ENCODE data around the gene VSX1. TPM values are rescaled to one million over a fixed set of nuclear protein-coding genes. Genes with fewer than 3 reads are reported as not detected.
A peak's percentile ranks its signal among the peaks of the same experiment; 100 is the strongest.

Gene VSX1
- total RNA-seq, 1 donor from 2014 or later = not detected

DNA sequence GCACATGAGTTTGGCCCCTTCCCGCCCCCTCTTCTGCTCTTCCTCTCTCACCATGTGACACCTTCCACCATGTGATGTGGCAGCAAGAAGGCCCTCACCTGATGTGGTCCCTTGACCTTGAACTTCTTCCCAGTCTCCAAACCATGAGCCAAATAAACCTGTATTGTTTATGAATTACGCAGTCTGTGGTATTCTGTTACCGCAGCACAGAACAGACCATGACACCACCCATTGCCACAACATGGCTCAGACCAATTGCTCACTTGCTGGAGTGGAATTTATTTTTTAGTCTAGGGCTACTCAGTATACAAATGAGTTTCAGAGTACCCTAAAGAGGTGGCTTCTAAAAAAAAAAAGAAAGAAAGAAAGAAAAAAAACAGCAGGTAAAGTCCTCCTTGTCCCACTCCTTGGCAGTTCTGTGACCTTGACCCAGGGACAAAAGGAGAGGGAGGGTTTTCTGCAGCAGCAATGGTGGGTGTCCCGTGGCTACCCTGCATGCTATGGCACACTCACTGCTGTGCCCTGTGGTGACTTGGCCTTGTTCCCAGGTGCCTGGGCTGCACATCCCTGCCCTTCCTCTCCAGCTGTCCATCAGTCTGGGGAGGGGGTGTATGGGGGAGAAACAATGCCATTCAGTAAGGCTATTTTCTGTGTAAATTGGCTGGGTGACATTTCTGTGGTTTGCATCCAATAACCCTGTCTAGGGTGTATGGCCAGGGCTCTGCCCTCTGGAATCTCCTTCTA is 5.4 kb upstream of the VSX1 start:
- peaks cover 90% of the 10 kb centered on the region for H3K27me3 Mint-ChIP-seq
- H3K27ac Mint-ChIP-seq = no peak overlapping the region
- H3K4me3 Mint-ChIP-seq (ENCODE audit: low read depth) = no peak overlapping the region
- no peak for DNase-seq (ENCODE audit: low spot score, unreplicated experiment)
- TF ChIP-seq, protein P1, sequence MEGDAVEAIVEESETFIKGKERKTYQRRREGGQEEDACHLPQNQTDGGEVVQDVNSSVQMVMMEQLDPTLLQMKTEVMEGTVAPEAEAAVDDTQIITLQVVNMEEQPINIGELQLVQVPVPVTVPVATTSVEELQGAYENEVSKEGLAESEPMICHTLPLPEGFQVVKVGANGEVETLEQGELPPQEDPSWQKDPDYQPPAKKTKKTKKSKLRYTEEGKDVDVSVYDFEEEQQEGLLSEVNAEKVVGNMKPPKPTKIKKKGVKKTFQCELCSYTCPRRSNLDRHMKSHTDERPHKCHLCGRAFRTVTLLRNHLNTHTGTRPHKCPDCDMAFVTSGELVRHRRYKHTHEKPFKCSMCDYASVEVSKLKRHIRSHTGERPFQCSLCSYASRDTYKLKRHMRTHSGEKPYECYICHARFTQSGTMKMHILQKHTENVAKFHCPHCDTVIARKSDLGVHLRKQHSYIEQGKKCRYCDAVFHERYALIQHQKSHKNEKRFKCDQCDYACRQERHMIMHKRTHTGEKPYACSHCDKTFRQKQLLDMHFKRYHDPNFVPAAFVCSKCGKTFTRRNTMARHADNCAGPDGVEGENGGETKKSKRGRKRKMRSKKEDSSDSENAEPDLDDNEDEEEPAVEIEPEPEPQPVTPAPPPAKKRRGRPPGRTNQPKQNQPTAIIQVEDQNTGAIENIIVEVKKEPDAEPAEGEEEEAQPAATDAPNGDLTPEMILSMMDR (IDR thresholded peaks at IDR 0.05; ENCODE audit: unreplicated experiment) = no peak
- no peaks in the 10 kb centered on the region for H3K36me3 Mint-ChIP-seq (ENCODE audit: insufficient read depth)
- H3K9me3 Mint-ChIP-seq (ENCODE audit: low read depth) = no peaks in the 10 kb centered on the region
- H3K4me1 Mint-ChIP-seq (ENCODE audit: low read depth) = no peaks in the 10 kb centered on the region

DNA sequence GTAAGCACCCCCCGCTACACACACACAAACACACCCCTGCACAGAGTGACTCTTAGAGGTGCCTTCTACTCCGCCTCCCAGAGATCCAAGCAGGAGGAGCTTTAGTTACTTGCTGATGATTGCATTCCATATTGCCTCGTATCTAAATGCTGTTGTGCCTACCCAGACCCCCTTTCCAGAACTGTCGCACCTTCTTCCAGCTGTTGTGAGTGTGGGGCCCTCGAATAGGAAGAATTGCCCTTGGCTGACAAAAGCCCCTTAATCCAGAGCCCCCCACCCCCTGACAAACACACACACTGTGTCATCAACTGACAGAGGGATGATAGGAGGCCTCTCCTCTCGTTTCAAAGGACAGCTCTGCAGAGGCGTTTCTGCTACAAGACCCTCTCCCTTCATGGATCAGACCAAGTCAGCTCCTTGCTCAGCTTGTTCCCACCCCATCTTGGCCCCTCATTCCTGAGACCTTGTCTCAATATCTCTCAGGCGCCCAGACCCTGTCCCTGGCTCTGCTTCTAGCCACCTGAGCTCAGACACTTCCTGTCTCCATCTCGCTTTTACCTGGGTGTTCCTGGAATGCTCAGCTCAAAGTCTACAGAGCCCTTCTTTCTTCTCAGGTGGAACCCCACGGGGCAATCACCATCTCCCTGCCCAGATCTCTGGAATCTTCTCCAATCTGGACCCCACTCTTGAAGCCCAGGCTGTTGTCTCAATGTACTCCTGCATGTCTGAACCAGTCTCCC is 4.0 kb upstream of the VSX1 start:
- no peaks in the 10 kb centered on the region for H3K9me3 Mint-ChIP-seq (ENCODE audit: low read depth)
- H3K27me3 Mint-ChIP-seq = peaks cover 85% of the 10 kb centered on the region
- no peak overlapping the region for H3K4me3 Mint-ChIP-seq (ENCODE audit: low read depth)
- TF ChIP-seq, protein P1 (IDR thresholded peaks at IDR 0.05; ENCODE audit: unreplicated experiment) = no peak
- no peaks in the 10 kb centered on the region for H3K36me3 Mint-ChIP-seq (ENCODE audit: insufficient read depth)
- no peak for DNase-seq (ENCODE audit: low spot score, unreplicated experiment)
- no peak overlapping the region for H3K27ac Mint-ChIP-seq
- H3K4me1 Mint-ChIP-seq (ENCODE audit: low read depth) = no peaks in the 10 kb centered on the region

DNA sequence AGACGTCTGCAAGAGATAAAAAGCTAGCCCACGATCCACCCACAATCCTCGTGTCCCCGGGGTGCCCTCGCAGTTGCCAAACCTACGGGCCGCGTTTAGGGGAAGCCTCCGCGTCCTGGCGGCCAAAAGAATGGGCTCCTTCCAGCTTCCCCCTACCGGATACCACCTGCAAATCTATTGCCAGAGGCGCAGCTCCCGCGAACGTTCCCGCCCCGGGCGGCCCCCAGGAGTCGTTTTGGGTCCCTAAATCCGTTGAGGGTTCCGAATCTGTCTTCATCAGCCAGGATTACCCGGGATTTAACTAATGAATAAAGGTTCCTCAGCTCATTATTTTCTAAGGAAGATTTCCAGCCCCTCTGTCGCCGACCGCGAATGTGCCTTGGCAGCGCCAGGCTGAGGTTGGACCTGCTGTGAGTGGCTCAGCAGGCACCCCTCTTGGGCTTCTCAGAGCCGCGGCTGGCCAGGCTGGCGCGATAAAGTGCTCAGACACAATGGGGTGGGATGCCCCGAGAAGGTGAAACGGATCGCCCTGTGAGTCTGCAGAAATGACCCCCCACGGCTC is 2.8 kb upstream of the VSX1 start:
- Mint-ChIP-seq H3K4me1 (ENCODE audit: low read depth) (no peaks in the 10 kb centered on the region), H3K36me3 (ENCODE audit: insufficient read depth) (no peaks in the 10 kb centered on the region), H3K4me3 (ENCODE audit: low read depth) (no peak overlapping the region), H3K27me3 (peaks cover 89% of the 10 kb centered on the region), H3K27ac (no peak overlapping the region), H3K9me3 (ENCODE audit: low read depth) (no peaks in the 10 kb centered on the region)
- DNase-seq (ENCODE audit: low spot score, unreplicated experiment) = no peak
- TF ChIP-seq, protein P1 (IDR thresholded peaks at IDR 0.05; ENCODE audit: unreplicated experiment) = no peak

DNA sequence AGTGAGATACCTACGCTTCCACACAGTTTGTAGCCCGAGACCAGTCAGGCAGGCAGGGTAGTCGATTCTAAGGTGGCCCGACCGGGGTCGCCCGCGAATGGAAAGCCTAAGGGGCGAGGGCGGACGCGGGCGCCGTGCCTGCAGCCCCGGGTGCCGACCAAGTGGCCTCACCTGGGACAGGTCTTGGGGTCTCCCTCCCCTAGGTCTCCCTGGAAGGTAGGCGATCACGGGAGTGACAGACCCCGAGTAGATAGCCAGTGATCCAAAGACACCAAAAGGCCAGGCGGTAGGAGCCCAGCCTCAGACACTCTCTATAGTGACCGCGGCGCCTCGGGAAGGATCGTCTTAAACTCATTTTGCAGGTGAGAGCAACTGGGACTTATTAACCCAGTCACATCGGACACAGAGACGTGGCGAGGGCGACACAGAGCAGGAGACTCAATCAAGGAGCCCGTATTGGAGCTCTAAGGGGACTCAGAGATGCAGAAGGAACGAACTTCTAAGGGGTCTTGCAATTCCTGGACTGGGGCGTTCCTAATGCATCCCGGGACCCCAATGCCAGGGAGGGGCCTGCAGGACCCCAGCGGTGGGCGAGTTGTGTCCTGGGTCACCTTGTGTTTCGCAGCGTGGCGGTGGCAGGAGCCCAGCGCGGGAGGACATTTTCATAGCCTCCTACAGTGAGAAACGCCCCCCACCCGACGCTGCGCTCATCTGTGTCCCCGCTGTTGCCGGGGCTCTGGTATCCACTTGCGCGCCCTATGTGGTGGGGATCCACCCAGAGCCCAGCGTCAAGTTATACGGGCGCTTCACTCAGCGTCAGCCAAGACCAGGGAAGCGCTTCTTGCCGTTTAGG is 2.1 kb upstream of the VSX1 start:
- H3K4me3 Mint-ChIP-seq (ENCODE audit: low read depth) = no peak overlapping the region
- no peaks in the 10 kb centered on the region for H3K9me3 Mint-ChIP-seq (ENCODE audit: low read depth)

More for the DNA sequence above, 2.1 kb upstream of the VSX1 start:
- peaks cover 89% of the 10 kb centered on the region for H3K27me3 Mint-ChIP-seq
- H3K27ac Mint-ChIP-seq = no peak overlapping the region
- H3K4me1 Mint-ChIP-seq (ENCODE audit: low read depth) = no peaks in the 10 kb centered on the region
- TF ChIP-seq, protein P1 (IDR thresholded peaks at IDR 0.05; ENCODE audit: unreplicated experiment) = peak; percentile 64
- H3K36me3 Mint-ChIP-seq (ENCODE audit: insufficient read depth) = no peaks in the 10 kb centered on the region
- DNase-seq (ENCODE audit: low spot score, unreplicated experiment) = peak; percentile 37

All from progenitor cell of endocrine pancreas (in vitro differentiated cells).